IMR-90 (cell line): Measurements from ENCODE around the gene PITPNC1.

Experiments used
- BHLHE40 ChIP-seq: fragments of 150-350 bp; IDR thresholded peaks from 2 replicates; pipeline ENCODE4 v1.6.1; 2016; ENCODE audit warnings: mild to moderate bottlenecking, low read depth, low read length
- CTCF ChIP-seq: conservative IDR thresholded peaks from 2 replicates; pipeline ENCODE4 v1.5.1; 2012; ENCODE audit warnings: mild to moderate bottlenecking, low read depth, low read length, improper control_type of control experiment
- ELK1 ChIP-seq: fragments of 150-350 bp; IDR thresholded peaks from 2 replicates; pipeline ENCODE4 v1.6.1; 2016; ENCODE audit warnings: low read depth, mild to moderate bottlenecking, low read length, moderate library complexity, borderline replicate concordance
- FOS ChIP-seq: fragments of 150-350 bp; IDR thresholded peaks from 2 replicates; pipeline ENCODE4 v1.6.1; 2016; ENCODE audit warnings: low read depth, low read length
- RAD21 ChIP-seq: IDR thresholded peaks from 2 replicates; pipeline ENCODE4 v1.6.1; 2012; ENCODE audit warnings: low read length, improper control_type of control experiment

- no peak for TF ChIP-seq FOS
- no peak for TF ChIP-seq ELK1
- no peak for TF ChIP-seq CTCF
- no peak for TF ChIP-seq BHLHE40
- TF ChIP-seq RAD21, result no peak
Observed at GRCh38 chr17:67605256-67605912, 228.3 kb downstream of the PITPNC1 start.
